Esophagus muscularis mucosa (tissue), 4 donors: ENCODE results near the gene TRIML2. TPM values are rescaled to one million over a fixed set of nuclear protein-coding genes. Genes with fewer than 3 reads are reported as not detected.

Experiments used
- DNase-seq: peaks from one replicate; pipeline ENCODE4 v3.0.0-alpha.2; 2017; ENCODE audit errors: extremely low spot score
- H3K27ac ChIP-seq, 4 donors: fragments of 200-600 bp; sonication (generic); replicated peaks in 1 of 4; 1 replicate in 3 of 4; 2 replicates in 1 of 4; pipeline ENCODE4 v1.5.1; 2016 to 2019; ENCODE audit warnings: mild to moderate bottlenecking in 1 of 4
- H3K27me3 ChIP-seq, 4 donors: fragments of 200-600 bp; sonication (generic); one replicate each; pipeline versions ENCODE4 v1.5.1 to v1.6.0; 2016 to 2019
- H3K36me3 ChIP-seq, 4 donors: fragments of 200-600 bp; sonication (generic); one replicate each; pipeline ENCODE4 v1.5.1; 2016 to 2019
- H3K4me1 ChIP-seq, 4 donors: fragments of 200-600 bp; sonication (generic); one replicate each; pipeline ENCODE4 v1.5.1; 2016 to 2019
- H3K4me3 ChIP-seq, 4 donors: fragments of 200-600 bp; sonication (generic); 1 replicate in 2 of 4; 2 replicates in 2 of 4; pipeline ENCODE4 v1.5.1; 2016 to 2019; ENCODE audit warnings: mild to moderate bottlenecking in 4 of 4, moderate library complexity in 1 of 4
- H3K9me3 ChIP-seq, 4 donors: fragments of 200-600 bp; sonication (generic); 1 replicate in 3 of 4; 2 replicates in 1 of 4; pipeline ENCODE4 v1.5.1; 2016 to 2019
- EP300 ChIP-seq: sonication (generic); formaldehyde crosslinking; IDR thresholded peaks from one replicate; pipeline ENCODE4 v1.6.1; 2017; ENCODE audit warnings: antibody characterized with exemption
- POLR2A ChIP-seq: fragments of 450-650 bp; IDR thresholded peaks from one replicate; pipeline ENCODE4 v1.6.1; 2017; ENCODE audit warnings: antibody characterized with exemption, moderate library complexity, mild to moderate bottlenecking, low read depth
- POLR2AphosphoS5 ChIP-seq, 2 donors: sonication (generic); formaldehyde crosslinking; IDR thresholded peaks; one replicate each; pipeline ENCODE4 v1.6.1; 2017; ENCODE audit warnings: antibody characterized with exemption in 2 of 2
- WGBS: methylation state at CpG from one replicate; pipeline ENCODE4 v1.1.5; 2018; 5-methylcytosine and 5-hydroxymethylcytosine counted together
- intact Hi-C: fragments of 100-400 bp; cut with DNase I; formaldehyde crosslinking; loops from one replicate; pipeline ENCODE4 v1.15.1; 2023
- total RNA-seq, 4 donors: library from RNA; depleted of rRNA; stranded (reverse); fragments of >200 nt; gene quantifications; one replicate each; pipeline versions ENCODE4 v1.1.0 to v1.2.1, GENCODE V29; 2016
- TF ChIP-seq, protein P1 (sequence below), 3 experiments: fragments of 200-600 bp in 2 of 3; fragments of 450-650 bp in 1 of 3; sonication (generic) in 2 of 3; IDR thresholded peaks; one replicate each; pipeline ENCODE4 v1.5.1; 2017 to 2019; ENCODE audit warnings: antibody characterized with exemption in 3 of 3, mild to moderate bottlenecking in 2 of 3, moderate library complexity in 1 of 3

The TRIML2 gene
- total RNA-seq, 4 donors from 2014 or later, result 0.66 TPM; not detected in 3

DNA sequence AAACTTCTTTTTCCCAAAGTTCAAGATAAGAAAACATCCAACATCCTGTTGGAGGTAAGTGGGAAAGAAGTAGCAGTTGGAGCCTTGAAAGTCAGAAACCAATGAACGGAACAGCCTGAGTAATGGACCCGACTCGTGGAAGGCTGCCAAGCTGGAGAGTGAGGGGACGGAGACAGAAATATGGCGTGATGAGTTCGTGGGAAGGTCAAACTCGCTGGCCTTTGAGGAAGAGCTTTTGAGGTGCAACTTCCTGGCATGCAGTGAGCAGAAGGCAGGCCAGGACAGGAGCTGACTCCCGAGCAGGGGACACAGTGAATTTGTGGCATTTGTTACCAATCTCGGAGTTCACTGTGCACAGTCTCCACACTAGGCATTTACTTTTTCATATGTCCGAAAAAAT is 28.8 kb upstream of the TRIML2 start:
- intact Hi-C loops, result no loop called here
- no peak for DNase-seq
- H3K4me3 ChIP-seq, result no peak overlapping the region
- TF ChIP-seq, protein P1, sequence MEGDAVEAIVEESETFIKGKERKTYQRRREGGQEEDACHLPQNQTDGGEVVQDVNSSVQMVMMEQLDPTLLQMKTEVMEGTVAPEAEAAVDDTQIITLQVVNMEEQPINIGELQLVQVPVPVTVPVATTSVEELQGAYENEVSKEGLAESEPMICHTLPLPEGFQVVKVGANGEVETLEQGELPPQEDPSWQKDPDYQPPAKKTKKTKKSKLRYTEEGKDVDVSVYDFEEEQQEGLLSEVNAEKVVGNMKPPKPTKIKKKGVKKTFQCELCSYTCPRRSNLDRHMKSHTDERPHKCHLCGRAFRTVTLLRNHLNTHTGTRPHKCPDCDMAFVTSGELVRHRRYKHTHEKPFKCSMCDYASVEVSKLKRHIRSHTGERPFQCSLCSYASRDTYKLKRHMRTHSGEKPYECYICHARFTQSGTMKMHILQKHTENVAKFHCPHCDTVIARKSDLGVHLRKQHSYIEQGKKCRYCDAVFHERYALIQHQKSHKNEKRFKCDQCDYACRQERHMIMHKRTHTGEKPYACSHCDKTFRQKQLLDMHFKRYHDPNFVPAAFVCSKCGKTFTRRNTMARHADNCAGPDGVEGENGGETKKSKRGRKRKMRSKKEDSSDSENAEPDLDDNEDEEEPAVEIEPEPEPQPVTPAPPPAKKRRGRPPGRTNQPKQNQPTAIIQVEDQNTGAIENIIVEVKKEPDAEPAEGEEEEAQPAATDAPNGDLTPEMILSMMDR (IDR thresholded peaks at IDR 0.05), result no peak
- TF ChIP-seq EP300 (no peak), POLR2A (no peak), POLR2AphosphoS5 (IDR thresholded peaks at IDR 0.05) (no peak)
- no peaks in the 10 kb centered on the region for H3K9me3 ChIP-seq
- WGBS, result 54% methylated on average over 10 of the region's 10 CpGs
- no peaks in the 10 kb centered on the region for H3K36me3 ChIP-seq
- no peaks in the 10 kb centered on the region for H3K4me1 ChIP-seq
- H3K27ac ChIP-seq, result no peak overlapping the region
- no peaks in the 10 kb centered on the region for H3K27me3 ChIP-seq

DNA sequence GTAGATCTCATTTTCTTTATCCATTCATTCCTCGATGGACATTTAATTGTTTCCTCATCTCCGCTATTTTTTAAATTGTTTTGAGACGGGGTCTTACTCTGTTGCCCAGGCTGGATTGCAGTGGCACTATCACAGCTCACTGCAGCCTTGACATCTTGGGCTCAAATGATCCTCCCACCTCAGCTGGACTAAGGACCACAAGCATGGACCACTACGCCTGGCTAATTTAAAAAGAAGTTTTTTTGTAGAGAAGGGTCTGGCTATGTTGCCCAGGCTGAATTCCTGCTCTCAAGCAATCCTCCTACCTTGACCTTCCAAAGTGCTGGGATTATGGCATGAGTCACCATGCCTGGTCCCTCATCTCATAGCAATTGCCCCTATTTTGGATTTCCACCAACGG is 22.8 kb upstream of the TRIML2 start:
- no peak overlapping the region for H3K4me3 ChIP-seq
- 75% methylated on average over 5 of the region's 5 CpGs for WGBS
- H3K4me1 ChIP-seq, result peaks cover 0 to 6% (median 0%) of the 10 kb centered on the region in 4 donors
- no peaks in the 10 kb centered on the region for H3K36me3 ChIP-seq
- no peak overlapping the region for H3K27ac ChIP-seq
- no peak for DNase-seq
- TF ChIP-seq POLR2A (no peak), EP300 (no peak), POLR2AphosphoS5 (IDR thresholded peaks at IDR 0.05) (no peak)
- TF ChIP-seq, protein P1 (IDR thresholded peaks at IDR 0.05), result no peak
- intact Hi-C loops, result no loop called here
- H3K27me3 ChIP-seq, result no peaks in the 10 kb centered on the region
- H3K9me3 ChIP-seq, result no peaks in the 10 kb centered on the region

GRCh38 chr4:188130355-188130754 is 21.0 kb upstream of the TRIML2 start:
- Histone ChIP-seq H3K27ac (no peak overlapping the region), H3K4me3 (no peak overlapping the region), H3K4me1 (peaks cover 0 to 6% (median 0%) of the 10 kb centered on the region in 4 donors), H3K36me3 (no peaks in the 10 kb centered on the region), H3K27me3 (no peaks in the 10 kb centered on the region), H3K9me3 (no peaks in the 10 kb centered on the region)
- DNase-seq, result no peak
- WGBS, result 89% methylated on average over 4 of the region's 4 CpGs
- intact Hi-C loops, result no loop called here
- TF ChIP-seq POLR2A (no peak), POLR2AphosphoS5 (IDR thresholded peaks at IDR 0.05) (no peak), EP300 (no peak)
- TF ChIP-seq, protein P1 (IDR thresholded peaks at IDR 0.05), result no peak

DNA sequence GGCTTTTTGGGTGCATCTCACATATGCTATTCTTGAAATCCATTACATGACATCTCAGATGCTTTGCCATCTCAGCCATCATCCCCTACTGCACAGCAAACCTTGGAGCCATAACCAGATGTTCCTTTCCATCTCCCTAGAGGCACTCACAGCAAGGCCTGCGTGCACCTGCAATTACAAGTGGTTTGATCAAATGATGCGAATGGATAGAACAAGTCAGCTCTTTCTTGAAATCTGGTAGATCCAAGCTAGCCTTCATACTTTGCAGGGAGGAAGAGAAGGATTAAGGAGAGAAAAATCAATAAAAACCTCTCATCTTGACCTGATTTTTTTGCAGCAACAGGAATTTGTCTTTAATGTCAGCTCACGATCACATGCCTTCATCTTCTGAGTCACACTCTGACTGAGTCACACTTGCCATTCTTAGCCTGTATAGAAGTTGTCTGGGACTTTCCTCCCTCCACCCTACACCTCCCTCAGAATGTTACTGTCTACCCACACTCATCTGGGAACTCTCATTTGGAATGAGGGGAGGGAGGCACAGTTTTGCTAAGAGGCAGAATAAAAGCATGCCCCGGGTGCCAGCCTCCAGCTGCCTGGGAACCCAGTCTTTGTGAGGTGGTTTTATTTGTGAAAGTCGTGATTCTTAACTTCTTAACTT is 17.9 kb upstream of the TRIML2 start:
- Histone ChIP-seq H3K9me3 (no peaks in the 10 kb centered on the region), H3K4me3 (no peak overlapping the region), H3K4me1 (peaks cover 0 to 6% (median 0%) of the 10 kb centered on the region in 4 donors), H3K27ac (no peak overlapping the region), H3K36me3 (no peaks in the 10 kb centered on the region), H3K27me3 (no peaks in the 10 kb centered on the region)
- 62% methylated on average over 5 of the region's 5 CpGs for WGBS
- intact Hi-C loops, result no loop called here
- TF ChIP-seq POLR2A (no peak), EP300 (no peak), POLR2AphosphoS5 (IDR thresholded peaks at IDR 0.05) (no peak)
- TF ChIP-seq, protein P1 (IDR thresholded peaks at IDR 0.05), result no peak
- DNase-seq, result no peak

DNA sequence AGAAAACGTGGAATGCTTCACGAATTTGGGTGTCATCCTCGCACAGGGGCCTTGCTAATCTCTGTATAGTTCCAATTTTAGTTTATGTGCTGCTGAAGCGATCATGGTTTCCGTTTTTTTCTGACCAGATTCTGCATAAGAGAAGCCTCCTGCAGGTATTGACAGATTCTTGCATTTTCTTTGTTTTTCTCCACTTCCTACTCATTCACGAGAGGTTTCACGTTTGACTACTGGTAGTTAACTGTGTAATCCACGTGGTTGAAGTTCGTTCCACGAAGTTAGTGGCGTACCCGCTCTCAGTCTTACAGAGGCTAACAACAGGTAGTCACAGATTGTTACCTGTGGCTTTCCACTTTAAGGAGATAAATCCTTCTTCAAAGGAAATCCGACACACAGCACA is 12.1 kb upstream of the TRIML2 start:
- DNase-seq, result no peak
- TF ChIP-seq EP300 (no peak), POLR2A (no peak), POLR2AphosphoS5 (IDR thresholded peaks at IDR 0.05) (no peak)
- TF ChIP-seq, protein P1 (IDR thresholded peaks at IDR 0.05), result no peak
- 65% methylated on average over 13 of the region's 13 CpGs for WGBS
- no peaks in the 10 kb centered on the region for H3K27me3 ChIP-seq
- H3K4me1 ChIP-seq, result no peaks in the 10 kb centered on the region
- intact Hi-C loops, result no loop called here
- H3K9me3 ChIP-seq, result no peaks in the 10 kb centered on the region
- no peaks in the 10 kb centered on the region for H3K36me3 ChIP-seq
- H3K27ac ChIP-seq, result no peak overlapping the region
- no peak overlapping the region for H3K4me3 ChIP-seq
